IMR-90 (cell line): Measurements from ENCODE around the gene HMX2.

ENCODE experiments used
- CEBPB ChIP-seq: IDR thresholded peaks from 2 replicates; pipeline ENCODE4 v1.6.1; 2012; ENCODE audit warnings: low read depth, low read length, improper control_type of control experiment
- CTCF ChIP-seq: conservative IDR thresholded peaks from 2 replicates; pipeline ENCODE4 v1.5.1; 2012; ENCODE audit warnings: mild to moderate bottlenecking, low read depth, low read length, improper control_type of control experiment
- POLR2A ChIP-seq: IDR thresholded peaks from 2 replicates; pipeline ENCODE4 v1.6.1; 2012; ENCODE audit warnings: mild to moderate bottlenecking, low read depth, low read length

DNA sequence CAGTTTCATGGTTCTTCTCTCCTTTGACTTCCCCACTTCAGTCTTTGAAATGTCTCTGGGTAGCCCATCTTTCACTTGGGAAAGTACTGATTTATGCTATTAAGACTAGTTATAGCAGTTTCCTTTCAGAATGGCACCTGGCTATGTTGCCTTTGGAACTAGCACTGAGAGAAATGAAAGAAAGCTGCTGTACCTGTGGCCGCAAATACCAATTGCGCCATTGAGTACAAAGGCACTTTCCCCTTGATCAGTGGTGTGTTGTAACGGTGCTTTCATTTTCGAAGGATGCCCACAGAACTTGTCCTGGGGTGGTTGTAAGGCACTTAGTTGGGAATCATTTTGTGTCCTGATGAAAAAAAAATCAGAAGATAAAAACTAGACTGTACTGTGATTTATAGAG is 23.0 kb downstream of the HMX2 start:
- TF ChIP-seq CEBPB (no peak), POLR2A (no peak), CTCF (no peak)
